Stimulated activated CD4-positive, alpha-beta T cell treated with anti-CD3 and anti-CD28 coated beads, Interleukin-4, amount 100 ng/mL, for 48 hours (primary cell): ENCODE data around the gene ERV3-1.
"Not testable (repeated sequence)": the region's sequence is repeated elsewhere in the genome, so short reads cannot be mapped to it uniquely, and the experiment has no call there.

ENCODE experiments used
- DNase-seq, 2 donors: peaks; one replicate each; pipeline ENCODE4 v3.0.0-alpha.2; 2020; ENCODE audit warnings: low read depth in 2 of 2

ERV3-1 gene, protein sequence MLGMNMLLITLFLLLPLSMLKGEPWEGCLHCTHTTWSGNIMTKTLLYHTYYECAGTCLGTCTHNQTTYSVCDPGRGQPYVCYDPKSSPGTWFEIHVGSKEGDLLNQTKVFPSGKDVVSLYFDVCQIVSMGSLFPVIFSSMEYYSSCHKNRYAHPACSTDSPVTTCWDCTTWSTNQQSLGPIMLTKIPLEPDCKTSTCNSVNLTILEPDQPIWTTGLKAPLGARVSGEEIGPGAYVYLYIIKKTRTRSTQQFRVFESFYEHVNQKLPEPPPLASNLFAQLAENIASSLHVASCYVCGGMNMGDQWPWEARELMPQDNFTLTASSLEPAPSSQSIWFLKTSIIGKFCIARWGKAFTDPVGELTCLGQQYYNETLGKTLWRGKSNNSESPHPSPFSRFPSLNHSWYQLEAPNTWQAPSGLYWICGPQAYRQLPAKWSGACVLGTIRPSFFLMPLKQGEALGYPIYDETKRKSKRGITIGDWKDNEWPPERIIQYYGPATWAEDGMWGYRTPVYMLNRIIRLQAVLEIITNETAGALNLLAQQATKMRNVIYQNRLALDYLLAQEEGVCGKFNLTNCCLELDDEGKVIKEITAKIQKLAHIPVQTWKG

DNA sequence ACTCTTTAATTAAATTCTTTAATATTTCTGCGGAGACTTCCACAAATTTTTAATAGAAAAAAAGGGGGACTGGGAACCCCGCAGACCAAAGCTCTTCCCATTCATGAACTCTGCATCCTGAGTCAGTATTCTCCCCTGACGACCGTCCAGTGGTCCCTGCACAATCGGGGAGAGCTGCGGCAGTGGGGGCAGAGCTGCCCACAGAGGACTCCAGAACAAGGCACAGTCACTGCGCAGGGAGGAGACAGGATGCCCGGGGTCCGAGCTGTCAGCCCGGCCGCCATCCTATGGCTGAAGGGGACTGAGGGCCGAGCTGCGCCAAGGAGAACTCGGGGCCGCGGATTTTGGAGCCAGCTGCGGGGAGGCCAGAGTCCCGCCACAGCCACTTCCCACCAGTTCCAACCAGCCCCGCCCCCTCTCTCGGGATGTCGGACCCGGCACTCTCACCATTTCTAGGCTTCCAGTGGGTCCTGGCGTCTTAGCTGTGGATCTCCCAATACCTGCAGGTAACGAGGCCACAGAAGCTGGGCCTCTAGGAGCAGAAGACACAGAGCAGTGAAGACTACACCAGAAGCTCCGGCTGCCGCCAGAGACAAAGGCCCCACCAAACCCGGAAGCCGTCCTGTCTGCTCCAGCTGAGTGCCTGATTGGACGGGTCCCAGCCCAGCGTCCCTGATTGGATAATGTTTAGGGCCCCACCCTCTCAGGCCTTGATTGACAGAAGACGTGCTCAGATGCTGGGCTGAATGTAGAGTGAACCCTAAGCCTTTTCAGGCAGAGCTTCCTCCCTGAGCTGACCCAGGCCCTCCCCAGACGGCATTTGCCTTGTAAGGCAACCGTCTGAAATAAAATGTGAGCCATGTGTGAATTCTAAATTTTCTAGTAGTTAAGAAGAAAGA, at the start of gene ERV3-1:
Gene ERV3-1 (minus strand): TSS at position 594 of the 899 bp plus-strand sequence. CDS start 13,661 bp downstream, outside the sequence.
- peak; percentile 79 to 88 for DNase-seq

DNA sequence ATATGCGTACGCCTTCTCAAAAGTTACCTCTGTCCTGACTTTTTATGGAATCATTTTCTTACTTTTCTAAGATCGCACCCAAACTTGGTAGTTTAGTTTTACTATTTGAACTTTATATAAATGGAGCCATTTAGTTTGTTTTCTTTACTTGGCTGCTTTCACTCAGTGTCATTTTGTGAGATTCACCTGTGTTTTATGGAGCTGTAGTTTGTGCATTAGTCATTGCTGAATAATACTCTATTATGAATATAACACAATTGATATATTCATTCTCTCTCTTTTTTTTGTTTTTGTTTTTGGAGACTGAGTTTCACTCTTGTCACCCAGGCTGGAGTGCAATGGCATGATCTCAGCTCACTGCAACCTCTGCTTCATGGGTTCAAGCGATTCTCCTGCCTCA, 49.3 kb upstream of the ERV3-1 start:
- DNase-seq = not testable (repeated sequence)

DNA sequence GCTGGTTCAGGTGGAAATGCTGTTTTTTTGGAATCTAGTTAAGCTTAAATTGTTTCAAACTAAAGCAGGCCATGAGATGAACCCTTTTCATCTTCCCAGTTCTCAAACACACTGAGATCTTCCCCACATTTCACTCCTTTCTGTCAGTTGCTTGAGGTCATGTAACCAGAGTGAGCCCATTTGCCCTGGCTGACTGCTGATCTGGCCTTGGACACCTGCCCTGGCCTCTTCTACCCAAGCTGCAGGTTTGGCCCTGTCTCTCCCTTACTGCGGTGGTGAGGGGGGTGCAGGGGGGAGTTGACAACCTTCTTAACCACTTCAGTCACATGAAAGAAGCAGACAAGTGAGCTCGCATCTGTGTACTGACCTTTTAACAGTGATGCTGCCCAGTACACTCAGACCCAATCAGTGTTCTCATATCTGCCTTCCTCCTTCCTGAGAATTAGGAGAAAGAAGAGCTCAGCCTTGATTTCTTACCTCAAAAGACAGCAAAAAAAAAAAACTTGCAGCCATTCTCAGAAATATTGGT, 48.0 kb upstream of the ERV3-1 start:
- DNase-seq = not testable (repeated sequence)

DNA sequence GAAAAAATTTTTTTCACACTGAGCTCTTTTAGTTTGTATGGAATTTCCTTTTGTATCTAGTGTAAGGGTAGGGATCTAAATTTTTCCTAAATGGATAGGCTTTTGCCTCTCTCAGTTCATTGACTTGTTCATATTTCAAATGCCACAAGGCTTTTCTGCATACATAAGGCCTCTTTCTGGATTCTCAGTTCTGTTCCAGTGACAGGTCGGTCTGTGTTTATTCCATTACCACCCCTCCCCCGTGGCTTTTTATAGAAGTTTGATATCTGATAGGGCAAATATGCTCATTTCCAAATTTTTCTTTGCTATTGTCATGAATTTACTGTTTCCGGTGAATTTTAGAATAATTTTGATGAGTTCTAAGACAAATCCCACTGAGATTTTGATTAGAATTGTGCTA, 45.2 kb upstream of the ERV3-1 start:
- not testable (repeated sequence) for DNase-seq

DNA sequence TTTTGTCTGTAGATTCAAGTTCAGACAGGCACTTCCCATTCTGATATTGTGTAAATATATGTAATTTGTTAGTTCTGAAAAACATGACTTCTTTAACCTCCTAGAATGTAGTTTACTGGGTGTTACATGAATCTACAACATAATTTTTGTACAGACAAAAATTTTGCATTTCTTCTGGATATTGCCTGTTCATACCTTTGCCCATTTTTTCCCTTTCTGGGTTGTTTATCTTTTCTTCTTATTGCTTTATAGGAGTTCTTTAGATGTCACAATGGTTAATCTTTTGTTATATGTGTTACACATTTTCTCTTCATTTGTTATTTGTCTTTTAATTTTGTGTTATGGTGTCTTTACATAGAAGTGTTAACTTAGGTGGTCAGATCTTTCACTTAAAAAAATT, 44.7 kb upstream of the ERV3-1 start:
- DNase-seq = not testable (repeated sequence)

DNA sequence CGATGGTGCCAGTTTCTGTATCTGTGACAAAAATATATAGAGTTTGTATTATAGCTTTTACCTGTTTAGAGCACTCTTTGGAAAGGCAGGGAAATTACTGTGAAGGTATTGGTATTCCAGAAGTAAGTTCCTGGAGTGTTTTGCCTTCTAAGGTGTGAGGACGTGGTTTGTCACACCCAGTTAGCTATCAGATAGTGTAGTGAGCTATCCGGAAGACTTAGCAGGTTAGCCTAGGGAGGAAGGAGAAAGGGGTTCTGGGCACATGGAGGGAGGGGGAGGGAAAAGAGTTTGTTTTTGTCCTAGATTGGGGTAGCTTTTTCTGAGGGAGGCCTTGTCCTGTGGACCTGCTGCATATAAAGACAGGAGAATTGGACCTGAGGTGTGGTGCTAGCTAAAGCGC, 39.8 kb upstream of the ERV3-1 start:
- DNase-seq = not testable (repeated sequence)

DNA sequence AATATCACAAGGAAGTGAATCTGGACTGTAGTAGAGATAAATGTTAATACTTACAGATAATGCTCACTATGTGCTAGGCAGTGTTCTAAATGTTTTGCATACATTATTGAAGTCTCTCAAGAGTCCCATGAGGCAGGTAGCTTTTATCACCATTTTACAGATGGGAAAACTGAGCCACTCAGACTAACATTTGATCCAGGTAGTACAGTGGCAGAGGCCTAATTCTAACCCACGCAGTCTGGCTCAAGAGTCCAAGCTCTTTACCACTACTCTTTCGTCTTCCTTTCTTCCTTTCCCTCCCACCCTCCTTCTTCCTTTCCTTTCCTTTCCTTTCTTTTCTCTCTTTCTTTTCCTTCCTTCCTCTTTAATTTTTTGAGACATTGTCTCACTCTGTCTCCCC, 39.1 kb upstream of the ERV3-1 start:
- DNase-seq = not testable (repeated sequence)

DNA sequence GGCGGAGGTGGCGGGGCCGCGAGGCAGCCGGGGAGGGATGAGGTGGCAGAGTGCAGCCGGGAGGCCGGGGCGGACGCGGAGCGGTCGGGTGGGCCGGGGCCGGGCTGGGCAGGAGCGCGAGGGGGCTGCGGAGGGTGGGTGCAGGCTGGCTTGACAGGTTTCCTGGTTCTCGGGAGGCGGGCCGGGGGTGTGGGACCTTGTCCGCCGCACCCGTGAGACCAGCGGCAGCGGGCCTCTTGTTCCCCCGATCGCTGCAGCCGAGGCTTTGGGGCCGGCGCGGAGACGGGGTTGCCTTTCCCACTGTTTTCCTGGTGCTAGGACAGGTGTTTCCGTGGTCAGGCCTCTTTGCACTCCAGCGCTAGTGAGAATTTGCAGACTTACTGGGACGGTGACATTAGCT, 32.3 kb upstream of the ERV3-1 start:
- peak; percentile 10 to 16 for DNase-seq

DNA sequence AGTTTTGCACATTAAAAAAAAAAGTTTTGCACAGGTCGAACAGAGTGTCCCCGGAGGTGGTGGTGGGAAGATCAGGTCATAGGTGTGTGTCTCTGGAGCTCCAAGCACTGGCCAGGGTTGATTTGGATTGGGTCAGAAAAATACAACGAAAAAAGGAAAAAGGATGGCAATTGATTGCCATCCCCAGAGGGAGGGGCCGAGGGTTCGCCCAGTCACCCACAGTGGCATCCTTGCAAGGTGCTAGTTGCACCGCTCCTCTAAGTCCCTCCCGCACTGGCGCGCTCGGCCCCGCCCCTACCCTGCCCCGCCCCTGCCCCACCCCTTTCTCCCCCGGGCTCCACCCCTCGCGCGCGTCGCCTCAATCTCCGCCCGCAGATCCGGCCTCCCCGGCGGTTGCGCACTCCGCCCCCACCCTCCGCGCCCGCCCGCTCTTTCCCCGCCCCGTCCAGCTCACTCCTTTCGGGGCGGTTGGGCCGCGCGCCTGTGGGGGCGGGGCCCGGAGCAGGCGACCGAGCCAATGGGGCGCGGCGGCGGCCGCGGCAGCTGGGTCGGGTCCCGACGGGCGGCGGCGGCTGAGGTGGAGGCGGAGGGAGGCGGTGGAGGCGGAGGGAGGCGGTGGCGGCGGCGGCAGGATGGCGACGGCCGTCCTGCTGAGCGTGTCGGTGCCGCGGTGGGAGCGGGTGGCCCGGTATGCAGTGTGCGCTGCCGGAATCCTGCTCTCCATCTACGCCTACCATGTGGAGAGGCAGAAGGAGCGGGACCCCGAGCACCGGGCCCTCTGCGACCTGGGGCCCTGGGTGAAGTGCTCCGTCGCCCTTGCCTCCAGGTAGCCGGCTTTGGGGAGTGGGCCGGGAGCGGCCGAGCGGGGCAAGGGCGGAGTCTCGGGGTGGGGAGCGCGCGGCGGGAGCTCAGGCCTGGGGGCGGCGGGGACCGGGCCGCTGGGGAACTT, 31.5 kb upstream of the ERV3-1 start:
- peak; percentile 87 to 89 for DNase-seq

DNA sequence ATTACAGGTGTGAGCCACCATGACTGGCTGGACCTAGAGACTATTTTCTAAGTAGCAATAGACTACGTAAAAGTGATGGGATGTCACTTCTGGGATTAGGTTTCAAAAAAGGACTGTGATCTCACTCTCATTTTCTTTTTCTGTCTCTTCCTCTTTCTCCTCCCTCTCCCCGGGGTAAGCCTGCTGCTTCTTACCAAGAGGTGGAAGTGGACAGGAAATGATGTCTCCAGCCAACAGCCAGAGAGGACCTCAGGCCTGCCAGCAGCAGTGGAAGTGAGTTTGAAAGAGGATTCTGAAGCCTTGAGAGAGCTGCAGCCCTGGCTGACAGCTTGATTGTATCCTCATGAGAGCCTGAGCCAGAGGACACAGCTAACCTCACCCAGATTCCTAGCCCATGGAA, 30.0 kb upstream of the ERV3-1 start:
- DNase-seq = not testable (repeated sequence)

DNA sequence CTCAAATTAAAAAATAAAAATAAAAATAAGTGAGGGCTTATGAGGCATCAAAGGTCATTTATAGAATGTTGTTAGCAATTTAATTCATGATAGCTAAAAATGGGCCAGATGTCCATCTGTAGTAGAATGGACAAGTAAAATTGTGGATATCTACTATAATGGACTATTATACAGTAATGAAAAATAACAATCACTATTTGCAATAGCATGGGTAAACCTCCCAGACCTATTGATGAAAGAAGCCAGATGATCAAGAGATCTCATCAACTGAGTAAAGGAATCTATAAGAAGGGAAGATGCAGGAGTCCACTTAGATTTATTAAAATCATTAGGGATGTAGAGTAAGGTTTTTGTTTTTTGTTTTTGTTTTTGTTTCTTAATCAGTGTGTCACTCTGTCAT, 29.0 kb upstream of the ERV3-1 start:
- not testable (repeated sequence) for DNase-seq

DNA sequence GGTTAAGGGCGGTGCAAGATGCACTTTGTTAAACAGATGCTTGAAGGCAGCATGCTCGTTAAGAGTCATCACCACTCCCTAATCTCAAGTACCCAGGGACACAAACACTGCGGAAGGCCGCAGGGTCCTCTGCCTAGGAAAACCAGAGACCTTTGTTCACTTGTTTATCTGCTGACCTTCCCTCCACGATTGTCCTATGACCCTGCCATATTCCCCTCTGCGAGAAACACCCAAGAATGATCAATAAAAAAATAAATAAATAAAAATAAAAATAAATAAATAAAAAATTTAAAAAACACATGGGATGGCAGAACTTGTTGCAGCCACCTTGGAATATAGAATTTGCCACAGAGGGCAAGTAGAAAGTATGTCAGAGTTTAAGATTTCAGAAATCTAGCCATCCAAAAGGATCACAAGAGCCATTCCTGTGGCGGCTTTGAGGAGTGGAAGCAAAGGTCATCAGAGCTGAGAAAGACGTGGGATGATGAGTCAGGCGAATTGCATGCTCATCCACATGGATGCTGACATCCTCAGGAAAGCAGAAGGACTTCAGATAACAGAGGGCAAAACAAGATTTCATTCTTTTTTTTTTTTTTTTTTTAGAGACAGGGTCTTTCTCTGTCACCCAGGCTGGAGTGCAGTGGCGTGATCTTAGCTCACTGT, 27.8 kb upstream of the ERV3-1 start:
- DNase-seq = not testable (repeated sequence)

DNA sequence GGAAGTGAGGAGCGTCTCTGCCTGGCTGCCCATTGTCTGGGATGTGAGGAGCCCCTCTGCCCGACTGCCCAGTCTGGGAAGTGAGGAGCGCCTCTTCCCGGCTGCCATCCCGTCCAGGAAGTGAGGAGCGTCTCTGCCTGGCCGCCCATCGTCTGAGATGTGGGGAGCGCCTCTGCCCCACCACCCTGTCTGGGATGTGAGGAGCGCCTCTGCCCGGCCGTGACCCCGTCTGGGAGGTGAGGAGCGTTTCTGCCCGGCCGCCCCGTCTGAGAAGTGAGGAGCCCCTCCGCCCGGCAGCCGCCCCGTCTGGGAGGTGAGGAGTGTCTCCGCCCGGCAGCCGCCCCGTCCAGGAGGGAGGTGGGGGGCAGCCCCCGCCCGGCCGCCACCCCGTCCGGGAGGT, 26.9 kb upstream of the ERV3-1 start:
- not testable (repeated sequence) for DNase-seq

DNA sequence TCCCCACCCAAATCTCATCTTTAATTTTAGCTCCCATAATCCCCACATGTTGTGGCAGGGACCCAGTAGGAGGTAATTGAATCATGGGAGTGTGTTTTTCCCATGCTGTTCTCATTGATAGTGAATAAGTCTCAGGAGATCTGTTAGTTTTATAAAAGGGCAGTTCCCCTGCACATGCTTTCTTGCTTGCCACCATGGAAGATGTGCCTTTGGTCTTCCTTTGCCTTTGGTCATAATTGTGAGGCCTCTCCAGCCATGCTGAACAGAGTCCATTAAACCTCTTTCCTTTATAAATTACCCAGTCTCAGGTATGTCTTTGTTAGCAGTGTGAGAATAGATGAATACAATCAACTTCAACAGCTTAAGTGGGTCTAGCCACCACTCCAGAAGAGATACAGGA, 18.5 kb upstream of the ERV3-1 start:
- not testable (repeated sequence) for DNase-seq

DNA sequence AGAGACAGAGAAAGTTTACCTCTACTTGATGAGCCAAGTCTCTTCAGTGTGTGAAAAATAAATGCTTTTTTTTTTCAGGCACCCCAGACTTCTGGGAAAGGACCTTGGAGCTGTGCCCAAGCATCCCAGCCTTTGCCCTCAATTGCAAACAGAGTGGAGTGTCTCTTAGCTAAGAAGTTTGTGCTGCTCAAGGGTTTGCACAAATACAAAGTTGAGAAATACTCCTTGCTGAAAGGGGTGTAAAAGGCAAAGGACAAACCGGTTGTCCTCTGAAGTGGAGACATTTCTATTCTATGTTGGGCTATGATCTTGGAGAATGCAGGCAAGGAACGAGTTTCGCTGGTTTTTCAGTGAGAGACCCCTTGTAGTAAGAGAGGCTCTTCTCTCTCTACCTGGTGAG, 14.5 kb upstream of the ERV3-1 start:
- not testable (repeated sequence) for DNase-seq

DNA sequence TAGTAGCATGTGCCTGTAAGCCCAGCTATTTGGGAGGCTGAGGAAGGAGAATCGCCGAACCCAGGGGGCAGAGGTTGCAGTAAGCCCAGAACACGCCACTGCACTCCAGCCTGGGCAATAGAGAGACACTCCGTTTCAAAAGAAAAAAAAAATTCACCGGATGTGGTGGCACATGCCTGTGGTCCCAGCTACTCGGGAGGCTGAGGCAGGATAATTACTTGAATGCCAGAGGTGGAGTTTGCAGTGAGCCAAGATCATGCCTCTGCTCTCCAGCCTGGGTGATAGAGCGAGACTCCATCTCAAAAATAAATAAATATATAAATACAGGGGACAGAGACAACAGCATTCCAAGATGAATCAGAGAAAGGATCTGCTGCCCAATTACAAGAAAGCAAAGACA, 3.4 kb upstream of the ERV3-1 start:
- DNase-seq = not testable (repeated sequence)

DNA sequence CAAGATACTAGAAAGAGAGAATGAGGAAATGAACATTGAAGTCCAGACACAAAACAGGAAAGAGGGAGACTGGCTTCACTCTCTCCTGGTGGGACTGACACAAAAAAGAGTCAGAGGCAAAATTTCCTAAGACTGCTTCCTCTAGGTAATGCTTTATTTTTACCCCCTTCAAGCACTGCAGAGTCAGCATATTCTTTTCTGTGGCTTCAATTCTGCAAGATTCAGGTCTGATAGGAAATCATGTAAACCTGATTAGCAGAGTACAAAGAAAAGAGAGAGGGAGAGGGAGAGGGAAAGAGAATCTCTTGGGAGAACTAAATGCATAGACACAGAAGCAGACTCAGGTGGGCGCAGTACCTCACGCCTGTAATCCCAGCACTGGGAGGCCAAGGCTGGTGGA, 2.9 kb upstream of the ERV3-1 start:
- not testable (repeated sequence) for DNase-seq

DNA sequence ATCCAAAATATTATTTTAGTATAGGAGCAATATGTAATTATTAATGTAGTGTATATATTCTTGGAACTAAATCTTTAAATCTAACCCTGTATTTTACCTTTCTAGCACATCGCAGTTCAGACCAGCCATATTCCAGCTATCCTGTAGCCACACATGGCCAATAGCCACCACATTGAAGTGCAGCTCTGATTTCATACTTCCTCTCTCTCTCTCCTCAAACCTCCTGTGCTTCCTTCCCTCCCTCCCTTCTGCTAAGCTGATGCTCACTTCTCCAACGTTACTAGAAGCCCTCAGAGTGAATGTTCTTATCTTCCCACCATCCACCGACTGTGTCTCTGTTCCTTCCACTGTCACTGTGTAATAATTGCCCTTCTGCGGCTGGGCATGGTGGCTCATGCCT, 549 bp upstream of the ERV3-1 start:
- not testable (repeated sequence) for DNase-seq

DNA sequence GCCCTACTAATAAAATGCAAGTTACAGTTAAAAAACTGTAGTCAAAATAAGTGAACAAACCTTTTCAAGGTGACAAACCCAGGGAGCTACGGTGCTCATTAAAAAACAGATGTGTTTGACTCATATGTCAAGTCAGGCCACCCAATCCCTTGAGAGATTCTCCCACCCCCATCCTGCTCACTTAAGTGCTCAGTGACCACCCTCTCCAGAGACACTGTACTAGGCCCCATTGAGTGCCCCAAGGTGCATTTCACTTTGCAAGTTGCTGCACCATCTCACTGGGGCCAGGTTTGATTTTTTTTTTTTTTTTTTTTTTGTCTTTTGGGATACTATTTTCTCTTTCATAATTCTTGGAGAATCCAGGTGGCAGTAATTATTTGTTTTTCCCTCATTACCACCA, 1.9 kb downstream of the ERV3-1 start:
- no peak for DNase-seq

DNA sequence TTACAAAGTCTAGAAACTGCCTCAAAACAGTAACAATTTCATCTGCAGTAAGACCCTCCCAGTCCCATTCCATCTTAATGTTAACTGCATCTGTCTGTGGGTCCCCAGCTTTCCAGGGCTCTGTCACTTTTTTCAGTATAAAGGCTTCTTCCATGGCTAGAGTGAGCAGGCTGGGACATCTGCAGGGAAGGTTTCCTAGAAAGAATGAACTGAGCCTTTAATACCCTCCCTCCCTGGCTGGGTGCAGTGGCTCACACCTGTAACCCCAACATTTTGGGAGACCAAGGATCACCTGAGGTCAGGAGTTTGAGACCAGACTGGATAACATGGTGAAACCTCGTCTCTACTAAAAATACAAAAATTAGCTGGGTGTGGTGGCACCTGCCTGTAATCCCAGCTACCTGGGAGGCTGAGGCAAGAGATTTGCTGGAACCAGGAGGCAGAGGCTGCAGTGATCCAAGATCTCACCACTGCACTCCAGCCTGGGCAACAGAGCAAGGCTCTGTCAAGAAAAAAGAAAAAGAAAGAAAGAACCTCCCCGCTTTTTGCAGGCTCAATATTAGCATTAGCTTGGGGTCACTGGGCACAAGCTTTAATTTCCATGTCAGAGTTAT, 3.4 kb downstream of the ERV3-1 start:
- DNase-seq = no peak
